H1 (cell line): ENCODE data around the gene POGZ. TPM values are rescaled to one million over a fixed set of nuclear protein-coding genes. Genes with fewer than 3 reads are reported as not detected.

Experiments
- CTCF ChIA-PET: fragments of 300-600 bp; sonication (Branson Sonifier 250); formaldehyde crosslinking; loops from one replicate; lab custom pipeline; 2021; ENCODE audit not compliant: partially characterized antibody; lab: Charles Lee
- POLR2A ChIA-PET: fragments of 300-600 bp; sonication (Branson Sonifier 250); formaldehyde crosslinking; loops from one replicate; lab custom pipeline; 2021; ENCODE audit warnings: inconsistent platforms; ENCODE audit not compliant: partially characterized antibody; lab: Charles Lee
- DNase-seq, 2 experiments: peaks; one replicate each; pipeline versions ENCODE4 v3.0.0 to v3.0.0-alpha.2; 2010 to 2022; ENCODE audit warnings: low spot score in 2 of 2, low read depth in 1 of 2, mixed read lengths in 1 of 2
- FAIRE-seq: peaks from 2 replicates; lab custom pipeline; 2011; peaks lifted over from hg19 to GRCh38; lab: Jason Lieb, UNC
- H2AFZ ChIP-seq: 2 replicates; pipeline ENCODE4 v1.8.1; 2012; ENCODE audit warnings: low read length, inconsistent platforms
- H2AK5ac ChIP-seq: 2 replicates; pipeline ENCODE4 v1.6.1; 2013; ENCODE audit warnings: low read depth, low read length
- H2BK120ac ChIP-seq: replicated peaks from 2 replicates; pipeline ENCODE3; 2013; ENCODE audit warnings: low read depth, low read length, inconsistent platforms
- H2BK12ac ChIP-seq: 2 replicates; pipeline ENCODE4 v1.6.1; 2013; ENCODE audit warnings: low read depth, low read length
- H2BK15ac ChIP-seq: 2 replicates; pipeline ENCODE4 v1.6.1; 2013; ENCODE audit warnings: low read length
- H2BK20ac ChIP-seq: 2 replicates; pipeline ENCODE4 v1.6.1; 2013; ENCODE audit warnings: low read length
- H2BK5ac ChIP-seq: 2 replicates; pipeline ENCODE4 v1.6.1; 2013; ENCODE audit warnings: low read depth, low read length
- H3K14ac ChIP-seq: 2 replicates; pipeline ENCODE4 v1.6.1; 2013; ENCODE audit warnings: inconsistent platforms; ENCODE audit not compliant: insufficient read length
- H3K18ac ChIP-seq: 2 replicates; pipeline ENCODE4 v1.6.1; 2013; ENCODE audit warnings: low read length; ENCODE audit errors: extremely low read depth
- H3K23ac ChIP-seq: 2 replicates; pipeline ENCODE4 v1.6.1; 2013; ENCODE audit warnings: inconsistent platforms; ENCODE audit not compliant: insufficient read length
- H3K23me2 ChIP-seq: 2 replicates; pipeline ENCODE4 v1.6.1; 2013; ENCODE audit warnings: low read depth, low read length
- H3K27ac ChIP-seq: 2 replicates; pipeline ENCODE4 v1.6.1; 2011; ENCODE audit warnings: low read depth, low read length, inconsistent platforms
- H3K27me3 ChIP-seq, 4 experiments: replicated peaks in 1 of 4; 1 replicate in 1 of 4; 2 replicates in 3 of 4; pipeline versions ENCODE4 v1.6.1 to v1.8.1; 2011 to 2013; ENCODE audit warnings: low read length in 3 of 4, mild to moderate bottlenecking in 3 of 4, inconsistent platforms in 2 of 4, mixed read lengths in 2 of 4, moderate library complexity in 1 of 4; ENCODE audit not compliant: control insufficient read depth in 3 of 4, insufficient read depth in 3 of 4; ENCODE audit errors: extremely low read depth in 1 of 4
- H3K36me3 ChIP-seq, 4 experiments: 2 replicates each; pipeline versions ENCODE4 v1.6.1 to v1.8.1; 2011 to 2013; ENCODE audit warnings: mild to moderate bottlenecking in 4 of 4, low read length in 3 of 4, moderate library complexity in 2 of 4, control low read depth in 1 of 4, inconsistent platforms in 1 of 4; ENCODE audit not compliant: insufficient read depth in 4 of 4, control insufficient read depth in 2 of 4
- H3K4ac ChIP-seq: replicated peaks from 2 replicates; pipeline ENCODE3; 2013; ENCODE audit warnings: low read length, low read depth, mixed read lengths, inconsistent platforms; ENCODE audit not compliant: insufficient read length
- H3K4me1 ChIP-seq, 4 experiments: replicated peaks in 1 of 4; 1 replicate in 1 of 4; 2 replicates in 3 of 4; pipeline versions ENCODE4 v1.6.1 to v1.8.1; 2011 to 2013; ENCODE audit warnings: low read length in 3 of 4, inconsistent platforms in 2 of 4, mixed read lengths in 1 of 4; ENCODE audit not compliant: insufficient read depth in 4 of 4, control insufficient read depth in 3 of 4
- H3K4me2 ChIP-seq, 2 experiments: 2 replicates each; pipeline versions ENCODE4 v1.6.1 to v1.8.1; 2011 to 2013; ENCODE audit warnings: low read depth in 2 of 2, low read length in 2 of 2, control low read depth in 1 of 2, inconsistent platforms in 1 of 2, mild to moderate bottlenecking in 1 of 2; ENCODE audit not compliant: insufficient read depth in 1 of 2
- H3K4me3 ChIP-seq, 4 experiments: fragments of 200-600, 300-600 bp in 1 of 4; sonication (generic), shearing (Covaris generic), sonication (Bioruptor Twin) in 1 of 4; 2 replicates each; pipeline versions ENCODE4 v1.5.1 to v1.8.1; 2011 to 2016; ENCODE audit warnings: low read length in 4 of 4, low read depth in 3 of 4, control low read depth in 2 of 4, inconsistent platforms in 2 of 4, mild to moderate bottlenecking in 2 of 4, mixed read lengths in 1 of 4, moderate library complexity in 1 of 4; ENCODE audit not compliant: insufficient read depth in 2 of 4; ENCODE audit errors: extremely low read depth in 1 of 4
- H3K56ac ChIP-seq: replicated peaks from 2 replicates; pipeline ENCODE3; 2013; ENCODE audit warnings: low read depth, mild to moderate bottlenecking, mixed read lengths, low read length, inconsistent platforms; ENCODE audit not compliant: insufficient read length
- H3K79me1 ChIP-seq: 2 replicates; pipeline ENCODE4 v1.6.1; 2013; ENCODE audit warnings: low read depth, low read length, control low read depth
- H3K79me2 ChIP-seq, 2 experiments: 2 replicates each; pipeline versions ENCODE4 v1.6.1 to v1.8.1; 2012 to 2013; ENCODE audit warnings: low read length in 2 of 2, mild to moderate bottlenecking in 2 of 2, inconsistent platforms in 1 of 2; ENCODE audit not compliant: insufficient read depth in 2 of 2, control insufficient read depth in 1 of 2
- H3K9ac ChIP-seq, 4 experiments: replicated peaks in 1 of 4; 1 replicate in 1 of 4; 2 replicates in 3 of 4; pipeline versions ENCODE4 v1.6.1 to v1.8.1; 2011 to 2013; ENCODE audit warnings: low read depth in 3 of 4, low read length in 3 of 4, control low read depth in 2 of 4, mild to moderate bottlenecking in 2 of 4, moderate library complexity in 2 of 4, inconsistent platforms in 1 of 4; ENCODE audit errors: extremely low read depth in 1 of 4
- H3K9me3 ChIP-seq, 2 experiments: 2 replicates each; pipeline versions ENCODE4 v1.6.1 to v1.8.1; 2012 to 2013; ENCODE audit warnings: mild to moderate bottlenecking in 2 of 2, moderate library complexity in 2 of 2, control low read depth in 1 of 2, inconsistent platforms in 1 of 2, low read depth in 1 of 2, low read length in 1 of 2, mixed read lengths in 1 of 2; ENCODE audit not compliant: insufficient read depth in 2 of 2
- H4K20me1 ChIP-seq, 2 experiments: replicated peaks in 1 of 2; 2 replicates each; pipeline versions ENCODE3 to v1.8.1; 2011 to 2013; ENCODE audit warnings: inconsistent platforms in 2 of 2, low read length in 2 of 2, mild to moderate bottlenecking in 1 of 2; ENCODE audit not compliant: insufficient read depth in 2 of 2, control insufficient read depth in 1 of 2
- H4K5ac ChIP-seq: 2 replicates; pipeline ENCODE4 v1.6.1; 2013; ENCODE audit warnings: low read length, low read depth, mixed read lengths, inconsistent platforms; ENCODE audit not compliant: insufficient read length
- H4K8ac ChIP-seq: 2 replicates; pipeline ENCODE4 v1.8.0; 2013; ENCODE audit warnings: mild to moderate bottlenecking, moderate library complexity, low read length, inconsistent platforms; ENCODE audit not compliant: insufficient read depth; ENCODE audit errors: extremely low read depth
- H4K91ac ChIP-seq: replicated peaks from 2 replicates; pipeline ENCODE3; 2013; ENCODE audit warnings: low read length, mixed read lengths, inconsistent platforms; ENCODE audit not compliant: insufficient read length
- ASH2L ChIP-seq: fragments of 200-600, 300-600 bp; sonication (generic); IDR thresholded peaks from one replicate; pipeline ENCODE4 v1.7.1; 2017; ENCODE audit warnings: low read length
- BCL11A ChIP-seq, 2 experiments: IDR thresholded peaks; one replicate each; pipeline ENCODE4 v1.6.1; 2011; ENCODE audit warnings: low read depth in 2 of 2, low read length in 2 of 2, mild to moderate bottlenecking in 2 of 2
- CBX5 ChIP-seq: fragments of 300-800, 300-1000 bp; sonication (generic); IDR thresholded peaks from 2 replicates; pipeline ENCODE4 v1.7.1; 2016; ENCODE audit warnings: antibody characterized with exemption, low read length, low read depth
- CEBPB ChIP-seq: IDR thresholded peaks from 2 replicates; pipeline ENCODE4 v1.6.1; 2012; ENCODE audit warnings: low read depth, low read length
- CREB1 ChIP-seq: IDR thresholded peaks from 2 replicates; pipeline ENCODE4 v1.6.1; 2012; ENCODE audit warnings: inconsistent platforms
- FOSL1 ChIP-seq: IDR thresholded peaks from 2 replicates; pipeline ENCODE4 v1.6.1; 2011; ENCODE audit warnings: mild to moderate bottlenecking, low read depth, low read length, moderate library complexity; ENCODE audit not compliant: insufficient read depth
- KDM1A ChIP-seq: fragments of 200-600, 300-600 bp; sonication (generic); IDR thresholded peaks from 2 replicates; pipeline ENCODE4 v1.7.1; 2016; ENCODE audit warnings: mild to moderate bottlenecking, low read length, borderline replicate concordance
- NANOG ChIP-seq: IDR thresholded peaks from 2 replicates; pipeline ENCODE4 v1.6.1; 2011; ENCODE audit warnings: low read length, low read depth, mild to moderate bottlenecking, inconsistent platforms; ENCODE audit not compliant: insufficient read depth, poor library complexity, severe bottlenecking
- POLR2A ChIP-seq, 2 experiments: IDR thresholded peaks; 1 replicate in 1 of 2; 2 replicates in 1 of 2; pipeline ENCODE4 v1.6.1; 2011; ENCODE audit warnings: low read depth in 2 of 2, low read length in 2 of 2, mild to moderate bottlenecking in 2 of 2; ENCODE audit errors: control extremely low read depth in 1 of 2
- POU5F1 ChIP-seq: IDR thresholded peaks from 2 replicates; pipeline ENCODE4 v1.6.1; 2011; ENCODE audit warnings: low read depth, mild to moderate bottlenecking, low read length, moderate library complexity
- RBBP5 ChIP-seq: IDR thresholded peaks from 2 replicates; pipeline ENCODE4 v1.7.1; 2012; ENCODE audit warnings: low read depth, mild to moderate bottlenecking, inconsistent platforms, low read length, moderate library complexity, borderline replicate concordance
- TBP ChIP-seq: IDR thresholded peaks from 2 replicates; pipeline ENCODE4 v1.6.1; 2011; ENCODE audit warnings: low read depth, low read length, improper control_type of control experiment
- TCF12 ChIP-seq: IDR thresholded peaks from 2 replicates; pipeline ENCODE4 v1.6.1; 2011; ENCODE audit warnings: low read depth, mild to moderate bottlenecking, low read length
- TEAD4 ChIP-seq: IDR thresholded peaks from 2 replicates; pipeline ENCODE4 v1.6.1; 2012; ENCODE audit warnings: low read depth, low read length, inconsistent platforms, mixed read lengths
- ZNF274 ChIP-seq: IDR thresholded peaks from 2 replicates; pipeline ENCODE4 v1.7.0; 2012; ENCODE audit warnings: low read length, borderline replicate concordance; ENCODE audit errors: extremely low read depth
- WGBS, 2 experiments: shearing (Covaris generic) in 1 of 2; methylation state at CpG; one replicate each; pipeline versions ENCODE4 v1.1.6 to v1.1.7; 2013 to 2015; ENCODE audit warnings: low lambda C conversion rate in 2 of 2, mixed read lengths in 2 of 2, inconsistent platforms in 1 of 2, low coverage in 1 of 2, missing lambda C conversion rate in 1 of 2; ENCODE audit not compliant: insufficient replicate concordance in 2 of 2, insufficient coverage in 1 of 2, insufficient read length in 1 of 2; ENCODE audit errors: extremely low coverage in 1 of 2, missing lambda C conversion rate in 1 of 2; 5-methylcytosine and 5-hydroxymethylcytosine counted together
- polyA plus RNA-seq, 7 experiments: library from polyadenylated mRNA; depleted of rRNA in 3 of 7; stranded (reverse) in 5 of 7; unstranded in 2 of 7; fragments of >200 nt in 5 of 7; fragments of 200-250 nt in 2 of 7; gene quantifications; 1 replicate in 5 of 7; 2 replicates in 1 of 7; 4 replicates in 1 of 7; pipeline versions ENCODE4 v1.2.1 to v1.2.3, GENCODE V29; 2011 to 2013; ENCODE audit warnings: missing spikeins in 2 of 7, mixed read lengths in 2 of 7
- total RNA-seq: library from RNA; stranded (reverse); fragmentation: NEBNext Ultra II Directional; extraction: Animal tissue kit (Norgen Biotek cat#: 25700); gene quantifications from 2 replicates; pipeline ENCODE4 v1.2.1, GENCODE V29; 2021

Gene POGZ
- total and polyA plus RNA-seq, 2 of the 8 experiments (the other 6 are each of a cell fraction or from before 2014, with no cell fraction given): 66.4 to 105 TPM

- Histone ChIP-seq H3K4ac (no peak overlapping the region), H3K23ac (no peak overlapping the region), H2AFZ (no peak overlapping the region), H3K9ac (no peak overlapping the region), H3K79me2 (no peaks in the 10 kb centered on the region), H3K4me3 (no peak overlapping the region), H3K9me3 (no peaks in the 10 kb centered on the region; a peak in 1 of 4 replicates), H3K36me3 (no peaks in the 10 kb centered on the region), H3K27ac (no peak overlapping the region), H3K23me2 (no peaks in the 10 kb centered on the region), H2BK15ac (no peak overlapping the region), H4K20me1 (no peaks in the 10 kb centered on the region), H3K56ac (no peak overlapping the region), H2BK12ac (no peak overlapping the region), H4K91ac (no peak overlapping the region), H3K14ac (no peak overlapping the region), H3K18ac (no peak overlapping the region), H3K4me2 (no peak overlapping the region), H2AK5ac (no peak overlapping the region), H3K79me1 (no peaks in the 10 kb centered on the region; the same call in 1 of the 2 replicates), H4K5ac (no peak overlapping the region), H4K8ac (no peak overlapping the region), H2BK20ac (no peak overlapping the region), H2BK120ac (no peak overlapping the region), H3K4me1 (no peaks in the 10 kb centered on the region), H3K27me3 (no peaks in the 10 kb centered on the region)
- POLR2A ChIA-PET: interaction anchor here (1.3 to 1.6 kb wide), 3 partner anchors 9 to 62 kb away, joined by 3 to 5 read pairs (median 4); no protein-coding TSS in a partner anchor
- no peak for FAIRE-seq
- no peak for TF ChIP-seq RBBP5
- no peak for TF ChIP-seq TBP
- TF ChIP-seq BCL11A (IDR thresholded peaks at IDR 0.05; ENCODE audit: low read depth in 2 of 2, low read length in 2 of 2): no peak
- TF ChIP-seq ZNF274: no peak
- no peak for TF ChIP-seq CBX5
- TF ChIP-seq ASH2L: no peak
- no peak for TF ChIP-seq KDM1A
- no peak for TF ChIP-seq POU5F1
- TF ChIP-seq POLR2A (IDR thresholded peaks at IDR 0.05; ENCODE audit: control extremely low read depth in 1 of 2, low read depth in 2 of 2, low read length in 2 of 2): no peak
- no peak for TF ChIP-seq CREB1
- TF ChIP-seq NANOG: no peak
- no peak for TF ChIP-seq TCF12
- no peak for TF ChIP-seq TEAD4
- no peak for TF ChIP-seq CEBPB
- no peak for TF ChIP-seq FOSL1
- TF ChIP-seq, all 59 proteins: peak for 0
- no peak for DNase-seq
- CTCF ChIA-PET: interaction anchor here (0.7 kb wide), 1 partner anchor 21 kb away, joined by 4 read pairs; no protein-coding TSS in a partner anchor
- H2BK5ac ChIP-seq: no peak overlapping the region
- 94% methylated on average over 5 of the region's 5 CpGs; no CpG with 5 or more reads in 1 of the 2 experiments for WGBS, 2 experiments
These were observed 20.2 kb upstream of the POGZ start for GRCh38 chr1:151479462-151479861.
